ENCODE measurements around the gene FKTN. TPM values are rescaled to one million over a fixed set of nuclear protein-coding genes. Genes with fewer than 3 reads are reported as not detected.

The FKTN gene
- total RNA-seq, 1 experiment from 2014 or later = 17.3 TPM

- H4K20me1 ChIP-seq (ENCODE audit: insufficient read depth) = no peaks in the 10 kb centered on the region
- ChIA-PET POLR2A (no interaction called here), CTCF (no interaction called here), RAD21 (ENCODE audit: low non-redundant PET in 1 of 2, low total read pairs in 2 of 2, uncharacterized antibody in 2 of 2, unreplicated experiment in 2 of 2) (no interaction called here)
- H3K9me3 ChIP-seq (ENCODE audit: control insufficient read depth in 1 of 2, insufficient read depth in 1 of 2, low read depth in 1 of 2, low read length in 2 of 2) = no peaks in the 10 kb centered on the region
- H3K9ac ChIP-seq (ENCODE audit: low read length) = no peak overlapping the region
- H3K36me3 ChIP-seq (ENCODE audit: control insufficient read depth in 1 of 2, insufficient read depth in 2 of 2, low read length in 2 of 2) = no peaks in the 10 kb centered on the region
- H3K4me2 ChIP-seq (ENCODE audit: low read length) = no peak overlapping the region
- H3K4me3 ChIP-seq (replicated peaks in 1 of 2; ENCODE audit: low read depth in 1 of 2, low read length in 2 of 2) = no peak overlapping the region
- H3K27me3 ChIP-seq (ENCODE audit: insufficient read depth, low read length) = no peaks in the 10 kb centered on the region
- intact Hi-C loops (cut with micrococcal nuclease) = no loop called here
- TF ChIP-seq MAX (IDR thresholded peaks at IDR 0.05) = no peak
- no peak for TF ChIP-seq POLR2A (IDR thresholded peaks at IDR 0.05; ENCODE audit: borderline replicate concordance, extremely low read depth, insufficient read depth, insufficient read length)
- TF ChIP-seq JUND (IDR thresholded peaks at IDR 0.05) = no peak
- TF ChIP-seq ZFX (IDR thresholded peaks at IDR 0.05) = no peak
- no peak for TF ChIP-seq CEBPB (IDR thresholded peaks at IDR 0.05; ENCODE audit: low read depth)
- TF ChIP-seq CTCF (IDR thresholded peaks at IDR 0.05 in 2 of 3, conservative IDR thresholded peaks at IDR 0.05 in 1 of 3; ENCODE audit: borderline replicate concordance in 1 of 3, insufficient read depth in 1 of 3, low read depth in 2 of 3, low read length in 2 of 3) = no peak
- no peak overlapping the region for H2AFZ ChIP-seq (ENCODE audit: low read depth, low read length, poor library complexity, severe bottlenecking)
- ATAC-seq = no peak
- no peak overlapping the region for H3K27ac ChIP-seq (ENCODE audit: low read depth, low read length)
- H3K79me2 ChIP-seq (ENCODE audit: insufficient read depth, low read length) = no peaks in the 10 kb centered on the region
- DNase-seq (ENCODE audit: low read depth, low spot score) = no peak
- BruUV-seq (replicated peaks) = no TSS peak
- no peaks in the 10 kb centered on the region for H3K4me1 ChIP-seq (ENCODE audit: control insufficient read depth in 1 of 2, insufficient read depth in 2 of 2, low read length in 2 of 2)
- no peaks in the 10 kb centered on the region for H3K9me2 ChIP-seq (ENCODE audit: insufficient read depth)
Observed at GRCh38 chr9:105510024-105510423, 47.9 kb upstream of the FKTN start.

GRCh38 chr9:105511446-105511845 lies 46.5 kb upstream of the FKTN start:
- ATAC-seq (no peak), DNase-seq (ENCODE audit: low read depth, low spot score) (no peak)
- no peak overlapping the region for H2AFZ ChIP-seq (ENCODE audit: low read depth, low read length, poor library complexity, severe bottlenecking)
- no TSS peak for BruUV-seq (replicated peaks)
- no peaks in the 10 kb centered on the region for H3K4me1 ChIP-seq (ENCODE audit: control insufficient read depth in 1 of 2, insufficient read depth in 2 of 2, low read length in 2 of 2)
- H3K9me2 ChIP-seq (ENCODE audit: insufficient read depth) = no peaks in the 10 kb centered on the region
- no peaks in the 10 kb centered on the region for H3K9me3 ChIP-seq (ENCODE audit: control insufficient read depth in 1 of 2, insufficient read depth in 1 of 2, low read depth in 1 of 2, low read length in 2 of 2)
- intact Hi-C loops (cut with micrococcal nuclease) = no loop called here
- H3K79me2 ChIP-seq (ENCODE audit: insufficient read depth, low read length) = no peaks in the 10 kb centered on the region
- CTCF ChIA-PET = no interaction called here
- RAD21 ChIA-PET (ENCODE audit: low non-redundant PET in 1 of 2, low total read pairs in 2 of 2, uncharacterized antibody in 2 of 2, unreplicated experiment in 2 of 2) = no interaction called here
- H3K36me3 ChIP-seq (ENCODE audit: control insufficient read depth in 1 of 2, insufficient read depth in 2 of 2, low read length in 2 of 2) = no peaks in the 10 kb centered on the region
- H3K4me2 ChIP-seq (ENCODE audit: low read length) = no peak overlapping the region
- H3K27ac ChIP-seq (ENCODE audit: low read depth, low read length) = no peak overlapping the region
- H3K4me3 ChIP-seq (replicated peaks in 1 of 2; ENCODE audit: low read depth in 1 of 2, low read length in 2 of 2) = no peak overlapping the region
- H3K9ac ChIP-seq (ENCODE audit: low read length) = no peak overlapping the region
- POLR2A ChIA-PET = no interaction called here
- no peaks in the 10 kb centered on the region for H4K20me1 ChIP-seq (ENCODE audit: insufficient read depth)
- no peaks in the 10 kb centered on the region for H3K27me3 ChIP-seq (ENCODE audit: insufficient read depth, low read length)
- TF ChIP-seq REST (IDR thresholded peaks at IDR 0.05; ENCODE audit: low read depth) = no peak
- TF ChIP-seq POLR2AphosphoS5 (IDR thresholded peaks at IDR 0.05; ENCODE audit: low read depth, low read length) = no peak
- no peak for TF ChIP-seq EZH2phosphoT487 (IDR thresholded peaks at IDR 0.05; ENCODE audit: borderline replicate concordance)
- TF ChIP-seq SRF (IDR thresholded peaks at IDR 0.05; ENCODE audit: low read depth) = no peak
- TF ChIP-seq ZNF274 (IDR thresholded peaks at IDR 0.05; ENCODE audit: low read depth, low read length) = no peak
- no peak for TF ChIP-seq CEBPB (IDR thresholded peaks at IDR 0.05; ENCODE audit: low read depth)
- no peak for TF ChIP-seq SIN3A (IDR thresholded peaks at IDR 0.05; ENCODE audit: low read depth)
- TF ChIP-seq MAX (IDR thresholded peaks at IDR 0.05) = no peak
- TF ChIP-seq CTCF (IDR thresholded peaks at IDR 0.05 in 2 of 3, conservative IDR thresholded peaks at IDR 0.05 in 1 of 3; ENCODE audit: borderline replicate concordance in 1 of 3, insufficient read depth in 1 of 3, low read depth in 2 of 3, low read length in 2 of 3) = no peak
- no peak for TF ChIP-seq ELF1 (IDR thresholded peaks at IDR 0.05; ENCODE audit: borderline replicate concordance, low read depth)
